HuH-7.5 (cell line): ENCODE results near the gene FSHB.
A peak's percentile ranks its signal among the peaks of the same experiment; 100 is the strongest.
"Not testable (repeated sequence)": the region's sequence is repeated elsewhere in the genome, so short reads cannot be mapped to it uniquely, and the experiment has no call there.

ENCODE experiments used
- DNase-seq: peaks from one replicate; pipeline ENCODE4 v3.0.0; 2011; ENCODE audit warnings: low spot score

Gene FSHB

GRCh38 chr11:30230714-30231113, at the start of gene FSHB:
Gene FSHB, plus strand, starts transcription at chr11:30231014. Its CDS starts 889 bp downstream, at chr11:30231903.
- DNase-seq = no peak

GRCh38 chr11:30186748-30187147, 44.1 kb upstream of the FSHB start:
- no peak for DNase-seq

GRCh38 chr11:30192620-30193019, 38.2 kb upstream of the FSHB start:
- no peak for DNase-seq

- DNase-seq = peak; percentile 18
Observed at GRCh38 chr11:30196400-30197206, 34.2 kb upstream of the FSHB start.

GRCh38 chr11:30197869-30198268, 32.9 kb upstream of the FSHB start:
- DNase-seq = no peak

- DNase-seq = not testable (repeated sequence)
Observed at GRCh38 chr11:30202989-30203388, 27.8 kb upstream of the FSHB start.

- DNase-seq = no peak
Observed at GRCh38 chr11:30203850-30204249, 27.0 kb upstream of the FSHB start.

GRCh38 chr11:30206249-30206996, 24.4 kb upstream of the FSHB start:
- DNase-seq = no peak

GRCh38 chr11:30210357-30210756, 20.5 kb upstream of the FSHB start:
- no peak for DNase-seq

- no peak for DNase-seq
Observed at GRCh38 chr11:30216534-30216933, 14.3 kb upstream of the FSHB start.

- DNase-seq = no peak
Observed at GRCh38 chr11:30218278-30218677, 12.5 kb upstream of the FSHB start.

GRCh38 chr11:30225642-30226041, 5.2 kb upstream of the FSHB start:
- DNase-seq = no peak

GRCh38 chr11:30228323-30228884, 2.4 kb upstream of the FSHB start:
- DNase-seq = no peak

GRCh38 chr11:30239025-30239424, 8.2 kb downstream of the FSHB start:
- no peak for DNase-seq

GRCh38 chr11:30244265-30244664, 13.5 kb downstream of the FSHB start:
- no peak for DNase-seq

GRCh38 chr11:30245621-30246020, 14.8 kb downstream of the FSHB start:
- DNase-seq = no peak

GRCh38 chr11:30254307-30255298, 23.8 kb downstream of the FSHB start:
- DNase-seq = no peak

- no peak for DNase-seq
Observed at GRCh38 chr11:30255637-30256036, 24.8 kb downstream of the FSHB start.

- DNase-seq = no peak
Observed at GRCh38 chr11:30257058-30257457, 26.2 kb downstream of the FSHB start.

GRCh38 chr11:30258679-30259078, 27.9 kb downstream of the FSHB start:
- DNase-seq = no peak

- DNase-seq = no peak
Observed at GRCh38 chr11:30260813-30261212, 30.0 kb downstream of the FSHB start.

- DNase-seq = no peak
Observed at GRCh38 chr11:30261821-30262220, 31.0 kb downstream of the FSHB start.
